ENCODE data around the gene FOXF1. TPM values are rescaled to one million over a fixed set of nuclear protein-coding genes. Genes with fewer than 3 reads are reported as not detected.

The FOXF1 gene
- total RNA-seq, 4 donors from 2014 or later, result 0.29 to 4.9 (median 2.0) TPM

DNA sequence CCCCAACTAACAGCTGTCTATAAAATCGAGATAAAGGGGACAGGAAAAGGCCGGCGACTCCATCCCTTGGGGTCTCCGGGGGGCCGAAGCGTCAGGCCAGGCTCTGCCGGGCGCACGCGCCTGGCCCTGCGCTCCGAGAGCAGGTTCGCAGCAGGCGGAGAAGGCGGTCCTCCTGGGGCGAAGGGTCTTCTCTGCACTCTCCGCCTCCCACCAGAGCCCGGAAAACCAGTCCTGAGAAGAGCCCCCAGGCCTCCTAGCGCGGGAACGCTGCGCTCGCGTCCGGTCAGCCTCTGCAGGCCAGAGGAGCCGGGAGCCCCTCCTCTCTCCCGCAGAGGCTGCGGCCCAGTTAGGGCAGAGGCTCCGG, 5.1 kb downstream of the FOXF1 start:
- Histone ChIP-seq H3K9me3 (no peaks in the 10 kb centered on the region), H3K36me3 (no peaks in the 10 kb centered on the region), H3K27ac (no peak overlapping the region), H3K27me3 (peaks cover 0 to 14% of the 10 kb centered on the region in 2 donors), H3K4me1 (peaks cover 0 to 9% of the 10 kb centered on the region in 2 donors), H3K4me3 (no peak overlapping the region)
- no peak for DNase-seq
- intact Hi-C loops (cut with DNase I; ENCODE audit: low total_unique reads), result loop anchor here (5.0 kb wide), 1 partner anchor 443 kb away; no protein-coding TSS in a partner anchor
- no peak for TF ChIP-seq POLR2A (IDR thresholded peaks at IDR 0.05)
- TF ChIP-seq, protein P1, sequence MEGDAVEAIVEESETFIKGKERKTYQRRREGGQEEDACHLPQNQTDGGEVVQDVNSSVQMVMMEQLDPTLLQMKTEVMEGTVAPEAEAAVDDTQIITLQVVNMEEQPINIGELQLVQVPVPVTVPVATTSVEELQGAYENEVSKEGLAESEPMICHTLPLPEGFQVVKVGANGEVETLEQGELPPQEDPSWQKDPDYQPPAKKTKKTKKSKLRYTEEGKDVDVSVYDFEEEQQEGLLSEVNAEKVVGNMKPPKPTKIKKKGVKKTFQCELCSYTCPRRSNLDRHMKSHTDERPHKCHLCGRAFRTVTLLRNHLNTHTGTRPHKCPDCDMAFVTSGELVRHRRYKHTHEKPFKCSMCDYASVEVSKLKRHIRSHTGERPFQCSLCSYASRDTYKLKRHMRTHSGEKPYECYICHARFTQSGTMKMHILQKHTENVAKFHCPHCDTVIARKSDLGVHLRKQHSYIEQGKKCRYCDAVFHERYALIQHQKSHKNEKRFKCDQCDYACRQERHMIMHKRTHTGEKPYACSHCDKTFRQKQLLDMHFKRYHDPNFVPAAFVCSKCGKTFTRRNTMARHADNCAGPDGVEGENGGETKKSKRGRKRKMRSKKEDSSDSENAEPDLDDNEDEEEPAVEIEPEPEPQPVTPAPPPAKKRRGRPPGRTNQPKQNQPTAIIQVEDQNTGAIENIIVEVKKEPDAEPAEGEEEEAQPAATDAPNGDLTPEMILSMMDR (IDR thresholded peaks at IDR 0.05), result no peak

DNA sequence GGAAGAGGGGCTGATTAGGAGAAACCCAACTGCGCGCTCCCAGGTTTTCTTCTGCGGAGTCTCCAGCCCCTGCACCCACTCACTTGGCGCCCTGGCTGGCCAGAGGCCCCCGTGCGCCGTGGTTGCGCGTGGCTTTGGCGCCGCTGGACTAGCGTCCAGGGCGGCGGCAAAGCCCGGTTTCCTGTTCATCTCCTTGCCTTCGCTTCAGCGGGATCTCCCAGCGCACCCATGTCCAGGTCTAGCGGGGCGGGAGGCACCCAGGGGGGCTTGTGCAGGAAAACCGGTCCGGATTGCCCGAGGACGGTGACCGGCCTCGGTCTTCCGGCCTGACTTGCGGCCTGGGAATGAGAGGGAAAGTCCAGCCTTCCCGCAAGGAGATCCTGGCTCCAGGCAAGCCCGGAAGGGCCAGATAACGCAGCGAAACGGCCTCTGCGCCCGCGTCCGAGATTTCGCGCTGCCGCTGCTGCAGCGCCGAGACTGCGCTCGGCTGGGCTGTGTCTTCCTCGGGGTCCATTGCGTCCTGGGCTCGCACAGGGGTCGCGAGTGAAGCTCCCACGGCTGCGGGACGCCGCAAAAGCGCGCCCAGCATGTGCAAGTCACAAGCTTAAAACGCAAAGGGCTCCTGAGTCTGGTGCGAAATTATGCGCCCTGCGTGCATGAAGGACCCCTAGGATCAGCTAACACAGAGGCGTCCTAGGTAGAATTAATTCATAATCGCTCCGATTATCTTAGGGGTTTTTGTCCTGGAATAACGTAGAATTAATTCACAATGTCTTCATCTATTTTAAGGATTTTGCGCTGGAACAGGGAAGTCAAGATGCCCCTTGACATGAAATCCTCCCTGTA, 5.7 kb downstream of the FOXF1 start:
- no peaks in the 10 kb centered on the region for H3K36me3 ChIP-seq
- intact Hi-C loops (cut with DNase I; ENCODE audit: low total_unique reads), result loop anchor here (5.0 kb wide), 1 partner anchor 444 kb away; no protein-coding TSS in a partner anchor
- H3K4me1 ChIP-seq, result peaks cover 0 to 3% of the 10 kb centered on the region in 2 donors
- TF ChIP-seq, protein P1 (IDR thresholded peaks at IDR 0.05), result no peak
- no peak for TF ChIP-seq POLR2A (IDR thresholded peaks at IDR 0.05)
- no peak overlapping the region for H3K4me3 ChIP-seq
- no peaks in the 10 kb centered on the region for H3K9me3 ChIP-seq
- DNase-seq, result no peak
- no peak overlapping the region for H3K27ac ChIP-seq
- peaks cover 0 to 16% of the 10 kb centered on the region in 2 donors for H3K27me3 ChIP-seq

DNA sequence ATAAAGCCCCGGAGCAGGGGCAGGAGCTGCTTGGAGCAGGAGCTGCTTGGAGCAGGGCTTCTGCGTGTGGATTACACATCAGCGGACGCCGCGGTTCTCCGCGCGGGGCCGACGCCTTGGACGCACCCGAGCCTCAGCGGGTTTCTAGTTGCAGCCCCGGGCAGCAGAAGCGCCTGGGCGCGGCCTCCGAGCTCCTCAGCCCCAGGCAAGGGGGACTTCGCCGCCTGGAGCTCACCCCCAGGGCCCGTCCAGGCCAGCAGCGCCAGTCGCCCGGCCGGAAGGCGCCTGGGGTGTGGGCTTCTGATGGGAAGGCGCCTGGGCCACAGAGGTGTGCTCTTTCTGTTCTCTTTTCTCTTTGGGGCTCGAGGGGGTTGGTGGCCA, 6.3 kb downstream of the FOXF1 start:
- no peak for TF ChIP-seq POLR2A (IDR thresholded peaks at IDR 0.05)
- TF ChIP-seq, protein P1 (IDR thresholded peaks at IDR 0.05), result no peak
- H3K36me3 ChIP-seq, result no peaks in the 10 kb centered on the region
- H3K27ac ChIP-seq, result no peak overlapping the region
- intact Hi-C loops (cut with DNase I; ENCODE audit: low total_unique reads), result loop anchor here (5.0 kb wide), 1 partner anchor 444 kb away; no protein-coding TSS in a partner anchor
- no peak overlapping the region for H3K4me3 ChIP-seq
- H3K4me1 ChIP-seq, result no peaks in the 10 kb centered on the region
- H3K27me3 ChIP-seq, result peaks cover 0 to 22% of the 10 kb centered on the region in 2 donors
- DNase-seq, result no peak
- H3K9me3 ChIP-seq, result no peaks in the 10 kb centered on the region

DNA sequence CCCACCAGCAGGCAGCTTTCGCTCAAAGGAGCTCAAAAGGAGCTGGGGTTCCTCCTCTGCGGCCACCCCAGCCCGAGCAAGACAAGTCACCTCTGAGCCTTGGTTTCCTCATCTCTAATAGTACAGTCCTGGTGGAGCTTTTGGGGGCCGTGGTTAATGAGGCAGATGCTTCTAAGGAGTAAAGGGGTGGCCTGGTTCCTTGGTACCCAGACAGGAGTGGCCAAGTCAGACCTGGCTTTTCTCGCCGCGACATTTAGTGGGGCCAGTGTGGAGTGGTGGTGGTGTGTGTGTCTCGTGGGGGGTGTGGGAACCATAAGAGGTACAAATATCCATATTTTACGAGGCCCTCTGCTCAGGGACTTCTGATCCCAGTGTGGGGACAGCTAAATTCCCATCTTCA, 6.7 kb downstream of the FOXF1 start:
- H3K4me1 ChIP-seq, result no peaks in the 10 kb centered on the region
- no peak for TF ChIP-seq POLR2A (IDR thresholded peaks at IDR 0.05)
- TF ChIP-seq, protein P1 (IDR thresholded peaks at IDR 0.05), result no peak
- peaks cover 0 to 27% of the 10 kb centered on the region in 2 donors for H3K27me3 ChIP-seq
- intact Hi-C loops (cut with DNase I; ENCODE audit: low total_unique reads), result loop anchor here (5.0 kb wide), 1 partner anchor 445 kb away; no protein-coding TSS in a partner anchor
- no peak for DNase-seq
- no peak overlapping the region for H3K27ac ChIP-seq
- H3K4me3 ChIP-seq, result no peak overlapping the region
- no peaks in the 10 kb centered on the region for H3K36me3 ChIP-seq
- H3K9me3 ChIP-seq, result no peaks in the 10 kb centered on the region

DNA sequence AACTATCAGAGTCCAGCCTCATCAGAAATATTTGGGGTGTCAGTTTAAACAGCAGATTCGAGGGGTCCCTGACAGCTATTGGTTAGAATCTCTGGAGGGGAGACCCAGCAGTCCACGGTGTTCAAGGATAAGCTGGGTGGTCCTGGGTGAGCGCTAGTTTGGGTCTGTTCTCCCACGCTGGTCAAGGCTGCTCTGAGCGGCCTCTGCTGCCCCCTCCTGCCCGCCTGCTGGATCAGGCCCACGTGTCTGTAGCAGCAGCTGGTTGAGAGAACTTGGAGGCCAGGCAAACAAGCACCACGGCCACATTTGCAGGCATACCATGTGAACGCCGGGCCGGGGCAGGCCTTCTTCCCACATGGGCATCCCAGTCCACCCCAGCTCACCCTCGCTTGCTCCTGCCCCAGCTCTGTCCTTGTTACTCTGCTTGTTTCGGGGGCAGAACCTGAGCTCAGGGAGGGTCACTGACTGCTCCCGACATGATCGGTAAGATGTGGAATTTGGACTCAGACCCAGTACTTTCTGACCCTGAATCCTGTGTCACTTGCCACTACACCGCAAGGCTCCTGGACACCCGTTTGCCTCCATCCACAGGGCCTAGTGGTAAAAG, 7.4 kb downstream of the FOXF1 start:
- TF ChIP-seq, protein P1 (IDR thresholded peaks at IDR 0.05), result peak; percentile 56 to 91 (median 76)
- TF ChIP-seq POLR2A (IDR thresholded peaks at IDR 0.05), result no peak
- peak; percentile 44 to 51 for DNase-seq
- Histone ChIP-seq H3K9me3 (no peaks in the 10 kb centered on the region), H3K27ac (no peak overlapping the region), H3K36me3 (no peaks in the 10 kb centered on the region), H3K4me1 (no peaks in the 10 kb centered on the region), H3K27me3 (peaks cover 0 to 31% of the 10 kb centered on the region in 2 donors), H3K4me3 (no peak overlapping the region)
- intact Hi-C loops (cut with DNase I; ENCODE audit: low total_unique reads), result loop anchor here (5.0 kb wide), 1 partner anchor 445 kb away; no protein-coding TSS in a partner anchor

All from uterus (tissue), 4 donors.